NCI-H2029 (cell line): ENCODE data around the gene SAA4.
"Not testable (repeated sequence)": the region's sequence is repeated elsewhere in the genome, so short reads cannot be mapped to it uniquely, and the experiment has no call there.

Experiments used
- DNase-seq: peaks from one replicate; lab custom pipeline; 2025; lab: John Stamatoyannopoulos, UW

The SAA4 gene

GRCh38 chr11:18189476-18190245, 46.9 kb downstream of the SAA4 start:
- not testable (repeated sequence) for DNase-seq

DNA sequence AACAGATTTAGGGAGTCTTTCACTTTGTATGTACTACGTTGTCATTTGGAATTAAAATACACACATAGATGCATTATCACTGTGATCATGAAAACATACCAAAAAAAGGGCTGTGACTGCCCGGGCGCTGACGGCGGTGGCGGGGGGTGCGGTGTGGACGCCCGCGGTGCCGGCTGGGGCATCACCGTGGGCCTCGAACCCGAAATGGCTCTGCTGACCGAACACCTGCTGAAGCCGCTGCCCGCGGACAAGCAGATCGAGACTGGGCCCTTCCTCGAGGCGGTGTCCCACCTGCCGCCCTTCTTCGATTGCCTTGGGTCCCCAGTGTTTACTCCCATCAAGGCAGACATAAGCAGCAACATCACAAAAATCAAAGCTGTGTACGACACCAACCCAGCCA, 47.8 kb downstream of the SAA4 start:
- DNase-seq = no peak
